ENCODE measurements around the gene NR3C2. TPM values are rescaled to one million over a fixed set of nuclear protein-coding genes. Genes with fewer than 3 reads are reported as not detected.

The NR3C2 gene
- total RNA-seq, 5 donors from 2014 or later (not counting 1 experiment from before 2014, with no cell fraction given) = 33.5 to 60.4 (median 34.5) TPM

DNA sequence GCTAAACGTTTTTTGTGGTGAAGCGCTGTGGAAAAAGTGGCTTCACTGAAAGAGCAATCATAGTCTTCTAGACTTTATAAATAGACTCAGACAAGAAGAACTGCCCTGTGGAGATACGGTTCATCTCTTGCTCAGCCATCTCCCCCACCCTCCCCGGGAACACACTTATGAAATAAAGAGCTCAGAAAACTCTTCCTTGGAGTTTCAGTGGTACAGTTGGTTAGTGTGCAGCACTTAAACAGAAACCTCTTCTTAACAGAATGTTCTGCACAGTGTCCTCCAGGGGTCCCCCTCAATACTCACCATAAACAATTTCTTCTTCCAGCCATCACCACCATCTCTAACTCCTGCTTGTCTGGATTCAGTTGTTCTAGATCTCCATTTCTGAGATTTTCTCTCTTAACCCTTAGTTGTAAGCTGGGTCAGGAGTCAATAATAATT lies 397.3 kb downstream of the NR3C2 start:
- H3K36me3 Mint-ChIP-seq = peaks cover 5% of the 10 kb centered on the region
- ChIA-PET POLR2A (interaction anchor here in 1 of 2 donors (0.7 kb wide), 1 partner anchor 167 kb away, joined by 4 read pairs; no protein-coding TSS in a partner anchor), CTCF (interaction anchor here (0.5 to 1.6 kb wide), 8 partner anchors 10 to 1589 kb away, joined by 3 to 15 read pairs (median 4); no protein-coding TSS in a partner anchor)
- Histone ChIP-seq H3K4me1 (ENCODE audit: control insufficient read depth in 1 of 2, extremely low read depth in 1 of 2, insufficient read depth in 2 of 2, low read length in 2 of 2) (peaks cover 2 to 3% of the 10 kb centered on the region in 2 experiments), H3K4me3 (ENCODE audit: control insufficient read depth in 1 of 2, extremely low read depth in 1 of 2, low read length in 1 of 2) (no peak overlapping the region), H3K36me3 (ENCODE audit: control insufficient read depth in 2 of 2, extremely low read depth in 1 of 2, insufficient read depth in 1 of 2, low read length in 1 of 2) (no peaks in the 10 kb centered on the region), H3K27ac (ENCODE audit: low read length) (no peak overlapping the region), H3K9me3 (no peaks in the 10 kb centered on the region), H3K27me3 (replicated peaks in 1 of 2; ENCODE audit: control insufficient read depth in 2 of 2, extremely low read depth in 1 of 2, insufficient read depth in 2 of 2, low read length in 1 of 2) (no peaks in the 10 kb centered on the region)
- no CpG with 5 or more reads among the region's 4 CpGs for WGBS (ENCODE audit: insufficient coverage)
- peaks cover 16 to 27% (median 26%) of the 10 kb centered on the region in 3 donors for H3K4me1 Mint-ChIP-seq
- H3K27me3 Mint-ChIP-seq = no peaks in the 10 kb centered on the region
- ATAC-seq (replicated peaks in 1 of 4) = peak; percentile 72 to 89 (median 82)
- no peaks in the 10 kb centered on the region for H3K9me3 Mint-ChIP-seq
- peak in 4 of 35 experiments; percentile 5 to 49 (median 10) for DNase-seq
- H3K4me3 Mint-ChIP-seq = no peak overlapping the region
- no peak overlapping the region for H3K27ac Mint-ChIP-seq

GRCh38 chr4:148044089-148044911 lies 397.9 kb downstream of the NR3C2 start:
- no peak overlapping the region for H3K27ac ChIP-seq (ENCODE audit: low read length)
- no peaks in the 10 kb centered on the region for H3K27me3 ChIP-seq (replicated peaks in 1 of 2; ENCODE audit: control insufficient read depth in 2 of 2, extremely low read depth in 1 of 2, insufficient read depth in 2 of 2, low read length in 1 of 2)
- H3K4me3 Mint-ChIP-seq = no peak overlapping the region
- DNase-seq = no peak
- no peaks in the 10 kb centered on the region for H3K9me3 ChIP-seq
- no peaks in the 10 kb centered on the region for H3K36me3 ChIP-seq (ENCODE audit: control insufficient read depth in 2 of 2, extremely low read depth in 1 of 2, insufficient read depth in 1 of 2, low read length in 1 of 2)
- CTCF ChIA-PET = interaction anchor here (0.5 to 1.6 kb wide), 5 partner anchors 11 to 62 kb away, joined by 3 to 7 read pairs (median 5); no protein-coding TSS in a partner anchor
- POLR2A ChIA-PET = no interaction called here
- 98% methylated on average over 8 of the region's 9 CpGs for WGBS (ENCODE audit: insufficient coverage)
- H3K4me1 ChIP-seq (ENCODE audit: control insufficient read depth in 1 of 2, extremely low read depth in 1 of 2, insufficient read depth in 2 of 2, low read length in 2 of 2) = peaks cover 2 to 3% of the 10 kb centered on the region in 2 experiments
- ATAC-seq (replicated peaks in 1 of 4) = no peak
- H3K27ac Mint-ChIP-seq = no peak overlapping the region
- H3K4me3 ChIP-seq (ENCODE audit: control insufficient read depth in 1 of 2, extremely low read depth in 1 of 2, low read length in 1 of 2) = no peak overlapping the region
- H3K36me3 Mint-ChIP-seq = peaks cover 5% of the 10 kb centered on the region
- H3K9me3 Mint-ChIP-seq = no peaks in the 10 kb centered on the region
- H3K27me3 Mint-ChIP-seq = no peaks in the 10 kb centered on the region
- H3K4me1 Mint-ChIP-seq = peaks cover 16 to 27% (median 26%) of the 10 kb centered on the region in 3 donors

DNA sequence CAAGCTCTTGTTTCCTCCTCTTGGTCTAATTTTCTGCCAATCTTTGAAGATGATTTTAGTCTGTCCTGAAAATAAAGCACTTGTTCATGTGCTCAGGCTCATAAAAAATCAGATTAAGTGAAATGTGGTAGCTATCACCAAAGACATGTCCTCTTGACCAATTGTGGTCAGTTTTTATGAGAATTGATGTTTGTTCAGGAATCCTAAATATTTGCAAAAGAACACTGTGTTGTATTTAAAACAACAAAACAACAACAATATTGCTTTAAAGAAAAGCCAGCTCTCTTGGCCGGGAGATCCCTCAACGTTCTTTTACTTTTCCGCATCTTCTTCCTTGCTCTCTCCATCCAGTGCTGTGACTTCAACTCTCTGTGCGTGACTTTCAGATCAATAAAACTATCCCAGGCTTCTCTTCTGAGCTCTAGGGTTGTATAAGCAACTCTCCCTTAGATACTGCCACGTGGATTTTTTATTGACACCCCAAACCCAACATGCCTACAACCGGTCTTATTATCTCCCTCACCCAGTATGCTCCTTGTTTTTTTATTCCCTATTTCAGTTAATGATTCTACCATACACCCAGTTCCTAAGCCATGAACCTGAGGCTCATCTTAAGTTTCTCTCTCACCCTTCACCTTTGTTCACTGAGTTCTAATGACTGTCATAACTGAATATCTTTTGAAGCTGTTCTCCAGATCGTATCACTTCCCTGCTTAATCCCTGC lies 400.4 kb downstream of the NR3C2 start:
- H3K9me3 ChIP-seq = no peaks in the 10 kb centered on the region
- ATAC-seq (replicated peaks in 1 of 4) = no peak
- H3K4me1 ChIP-seq (ENCODE audit: control insufficient read depth in 1 of 2, extremely low read depth in 1 of 2, insufficient read depth in 2 of 2, low read length in 2 of 2) = peaks cover 1 to 3% of the 10 kb centered on the region in 2 experiments
- ChIA-PET POLR2A (interaction anchor here in 1 of 2 donors (0.5 kb wide), 2 partner anchors 759 to 1541 kb away, joined by 3 to 5 read pairs; no protein-coding TSS in a partner anchor), CTCF (interaction anchor here in 1 of 2 donors (0.7 to 1.3 kb wide), 2 partner anchors 18 to 39 kb away, joined by 3 to 7 read pairs; no protein-coding TSS in a partner anchor)
- H3K27me3 ChIP-seq (replicated peaks in 1 of 2; ENCODE audit: control insufficient read depth in 2 of 2, extremely low read depth in 1 of 2, insufficient read depth in 2 of 2, low read length in 1 of 2) = no peaks in the 10 kb centered on the region
- no peak overlapping the region for H3K27ac ChIP-seq (ENCODE audit: low read length)
- peaks cover 14 to 22% (median 21%) of the 10 kb centered on the region in 3 donors for H3K4me1 Mint-ChIP-seq
- no peaks in the 10 kb centered on the region for H3K27me3 Mint-ChIP-seq
- H3K27ac Mint-ChIP-seq = no peak overlapping the region
- H3K4me3 Mint-ChIP-seq = no peak overlapping the region
- 97% methylated on average over 7 of the region's 7 CpGs for WGBS (ENCODE audit: insufficient coverage)
- H3K9me3 Mint-ChIP-seq = peaks cover 0 to under 1% (median 0%) of the 10 kb centered on the region in 3 donors
- DNase-seq = no peak
- H3K36me3 Mint-ChIP-seq = peaks cover 3% of the 10 kb centered on the region
- no peaks in the 10 kb centered on the region for H3K36me3 ChIP-seq (ENCODE audit: control insufficient read depth in 2 of 2, extremely low read depth in 1 of 2, insufficient read depth in 1 of 2, low read length in 1 of 2)
- H3K4me3 ChIP-seq (ENCODE audit: control insufficient read depth in 1 of 2, extremely low read depth in 1 of 2, low read length in 1 of 2) = no peak overlapping the region

- H3K4me3 ChIP-seq (ENCODE audit: control insufficient read depth in 1 of 2, extremely low read depth in 1 of 2, low read length in 1 of 2) = no peak overlapping the region
- Mint-ChIP-seq H3K9me3 (peaks cover 0 to 7% (median 0%) of the 10 kb centered on the region in 3 donors), H3K36me3 (peaks cover 6% of the 10 kb centered on the region), H3K4me1 (peaks cover 0 to 1% (median 0%) of the 10 kb centered on the region in 3 donors), H3K4me3 (no peak overlapping the region), H3K27me3 (no peaks in the 10 kb centered on the region), H3K27ac (no peak overlapping the region)
- WGBS (ENCODE audit: insufficient coverage) = 83% methylated on average over 1 of the region's 1 CpG
- H3K27ac ChIP-seq (ENCODE audit: low read length) = no peak overlapping the region
- no peaks in the 10 kb centered on the region for H3K36me3 ChIP-seq (ENCODE audit: control insufficient read depth in 2 of 2, extremely low read depth in 1 of 2, insufficient read depth in 1 of 2, low read length in 1 of 2)
- H3K9me3 ChIP-seq = no peaks in the 10 kb centered on the region
- ChIA-PET POLR2A (no interaction called here), CTCF (interaction anchor here in 1 of 2 donors (0.6 to 0.9 kb wide), 2 partner anchors 25 to 997 kb away, joined by 3 read pairs; no protein-coding TSS in a partner anchor)
- no peak for DNase-seq
- no peak for ATAC-seq (replicated peaks in 1 of 4)
- H3K27me3 ChIP-seq (replicated peaks in 1 of 2; ENCODE audit: control insufficient read depth in 2 of 2, extremely low read depth in 1 of 2, insufficient read depth in 2 of 2, low read length in 1 of 2) = no peaks in the 10 kb centered on the region
- H3K4me1 ChIP-seq (ENCODE audit: control insufficient read depth in 1 of 2, extremely low read depth in 1 of 2, insufficient read depth in 2 of 2, low read length in 2 of 2) = no peaks in the 10 kb centered on the region
Measured at GRCh38 chr4:148034813-148035212, 407.4 kb downstream of the NR3C2 start.

GRCh38 chr4:148030193-148030873 lies 411.9 kb downstream of the NR3C2 start:
- POLR2A ChIA-PET = interaction anchor here (0.7 to 0.8 kb wide), 2 partner anchors 24 to 42 kb away, joined by 3 to 19 read pairs; no protein-coding TSS in a partner anchor
- 78% methylated on average over 1 of the region's 2 CpGs for WGBS (ENCODE audit: insufficient coverage)
- Mint-ChIP-seq H3K9me3 (peaks cover 7 to 18% (median 9%) of the 10 kb centered on the region in 3 donors), H3K4me1 (no peaks in the 10 kb centered on the region), H3K27me3 (no peaks in the 10 kb centered on the region), H3K27ac (no peak overlapping the region), H3K36me3 (peaks cover 17% of the 10 kb centered on the region), H3K4me3 (no peak overlapping the region)
- ATAC-seq (replicated peaks in 1 of 4) = no peak
- Histone ChIP-seq H3K27ac (ENCODE audit: low read length) (no peak overlapping the region), H3K9me3 (no peaks in the 10 kb centered on the region), H3K36me3 (ENCODE audit: control insufficient read depth in 2 of 2, extremely low read depth in 1 of 2, insufficient read depth in 1 of 2, low read length in 1 of 2) (no peaks in the 10 kb centered on the region), H3K27me3 (replicated peaks in 1 of 2; ENCODE audit: control insufficient read depth in 2 of 2, extremely low read depth in 1 of 2, insufficient read depth in 2 of 2, low read length in 1 of 2) (no peaks in the 10 kb centered on the region), H3K4me1 (ENCODE audit: control insufficient read depth in 1 of 2, extremely low read depth in 1 of 2, insufficient read depth in 2 of 2, low read length in 2 of 2) (no peaks in the 10 kb centered on the region), H3K4me3 (ENCODE audit: control insufficient read depth in 1 of 2, extremely low read depth in 1 of 2, low read length in 1 of 2) (no peak overlapping the region)
- CTCF ChIA-PET = interaction anchor here (0.6 to 0.7 kb wide), 5 partner anchors 9 to 445 kb away, joined by 3 to 9 read pairs (median 3); no protein-coding TSS in a partner anchor
- DNase-seq = no peak
